Panc1 (cell line): ENCODE results near the gene TRERF1.

Experiments
- POLR2AphosphoS5 ChIP-seq: IDR thresholded peaks from 2 replicates; pipeline ENCODE4 v1.6.1; 2012; ENCODE audit warnings: mild to moderate bottlenecking, low read depth, low read length, moderate library complexity
- SIN3A ChIP-seq: IDR thresholded peaks from 2 replicates; pipeline ENCODE4 v1.6.1; 2012; ENCODE audit warnings: low read depth, mild to moderate bottlenecking, low read length, moderate library complexity, borderline replicate concordance; ENCODE audit not compliant: insufficient read depth
- TCF7L2 ChIP-seq: IDR thresholded peaks from 2 replicates; pipeline ENCODE4 v1.6.1; 2011; ENCODE audit warnings: mild to moderate bottlenecking, low read depth, low read length, inconsistent platforms
- TF ChIP-seq, protein P1 (sequence below): fragments of 450-650 bp; IDR thresholded peaks from 2 replicates; pipeline ENCODE4 v1.5.1; 2017; ENCODE audit warnings: mild to moderate bottlenecking

DNA sequence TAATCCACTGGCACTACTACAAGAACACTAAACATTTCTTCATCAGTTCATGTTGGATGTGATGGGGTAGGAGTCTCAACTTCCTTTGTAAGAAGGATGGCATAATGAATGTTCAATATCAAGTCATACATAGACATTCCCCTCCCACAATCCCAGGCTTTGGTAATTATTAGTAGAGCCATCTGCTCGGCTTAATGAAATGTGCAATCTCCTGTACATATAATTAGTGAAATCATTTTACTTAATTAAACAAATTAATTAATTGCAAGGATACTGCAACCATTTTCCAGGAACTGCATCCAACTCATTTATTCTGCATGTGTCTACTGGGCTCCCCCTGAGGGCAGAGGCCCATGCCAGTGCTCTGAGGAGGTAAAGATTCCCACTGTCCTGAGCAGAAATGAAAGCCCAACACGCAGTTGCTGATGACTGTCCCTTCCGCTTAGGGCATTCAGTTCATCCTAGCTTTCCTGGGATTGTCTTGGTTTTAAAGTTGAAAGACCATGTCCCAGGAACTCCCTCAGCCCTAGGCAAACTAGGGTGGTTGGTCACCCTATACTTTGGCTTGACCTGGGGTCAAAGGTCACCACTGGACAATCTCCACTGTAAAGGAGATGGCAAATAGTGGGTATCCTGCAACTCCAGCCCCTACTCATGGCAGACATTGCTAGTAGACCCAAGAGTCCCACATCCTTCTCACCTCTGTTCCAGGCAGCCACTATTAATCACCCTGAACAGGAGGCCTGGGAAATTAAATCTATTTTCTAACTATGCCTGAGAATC is 109.8 kb downstream of the TRERF1 start:
- TF ChIP-seq, protein P1, sequence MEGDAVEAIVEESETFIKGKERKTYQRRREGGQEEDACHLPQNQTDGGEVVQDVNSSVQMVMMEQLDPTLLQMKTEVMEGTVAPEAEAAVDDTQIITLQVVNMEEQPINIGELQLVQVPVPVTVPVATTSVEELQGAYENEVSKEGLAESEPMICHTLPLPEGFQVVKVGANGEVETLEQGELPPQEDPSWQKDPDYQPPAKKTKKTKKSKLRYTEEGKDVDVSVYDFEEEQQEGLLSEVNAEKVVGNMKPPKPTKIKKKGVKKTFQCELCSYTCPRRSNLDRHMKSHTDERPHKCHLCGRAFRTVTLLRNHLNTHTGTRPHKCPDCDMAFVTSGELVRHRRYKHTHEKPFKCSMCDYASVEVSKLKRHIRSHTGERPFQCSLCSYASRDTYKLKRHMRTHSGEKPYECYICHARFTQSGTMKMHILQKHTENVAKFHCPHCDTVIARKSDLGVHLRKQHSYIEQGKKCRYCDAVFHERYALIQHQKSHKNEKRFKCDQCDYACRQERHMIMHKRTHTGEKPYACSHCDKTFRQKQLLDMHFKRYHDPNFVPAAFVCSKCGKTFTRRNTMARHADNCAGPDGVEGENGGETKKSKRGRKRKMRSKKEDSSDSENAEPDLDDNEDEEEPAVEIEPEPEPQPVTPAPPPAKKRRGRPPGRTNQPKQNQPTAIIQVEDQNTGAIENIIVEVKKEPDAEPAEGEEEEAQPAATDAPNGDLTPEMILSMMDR = no peak
- TF ChIP-seq POLR2AphosphoS5 (no peak), SIN3A (no peak), TCF7L2 (no peak)
